ENCODE data around the gene PRKCB. TPM values are rescaled to one million over a fixed set of nuclear protein-coding genes. Genes with fewer than 3 reads are reported as not detected.

The PRKCB gene
- polyA plus RNA-seq, 2 of the 4 experiments (the other 2 are of a cell fraction) = 0.09 to 0.22 TPM

GRCh38 chr16:23824909-23825308 lies 10.9 kb upstream of the PRKCB start:
- TF ChIP-seq, protein P1, sequence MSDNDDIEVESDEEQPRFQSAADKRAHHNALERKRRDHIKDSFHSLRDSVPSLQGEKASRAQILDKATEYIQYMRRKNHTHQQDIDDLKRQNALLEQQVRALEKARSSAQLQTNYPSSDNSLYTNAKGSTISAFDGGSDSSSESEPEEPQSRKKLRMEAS (IDR thresholded peaks at IDR 0.05) = no peak
- TF ChIP-seq POLR2AphosphoS2 (conservative IDR thresholded peaks at IDR 0.05; ENCODE audit: low read length) (no peak), NFE2L2 (conservative IDR thresholded peaks at IDR 0.05; ENCODE audit: low read length) (no peak), HEYL (CRISPR knock-in tag; IDR thresholded peaks at IDR 0.05) (no peak), KDM5A (IDR thresholded peaks at IDR 0.05) (no peak), SMC3 (IDR thresholded peaks at IDR 0.05) (no peak)
- TF ChIP-seq, protein P2, sequence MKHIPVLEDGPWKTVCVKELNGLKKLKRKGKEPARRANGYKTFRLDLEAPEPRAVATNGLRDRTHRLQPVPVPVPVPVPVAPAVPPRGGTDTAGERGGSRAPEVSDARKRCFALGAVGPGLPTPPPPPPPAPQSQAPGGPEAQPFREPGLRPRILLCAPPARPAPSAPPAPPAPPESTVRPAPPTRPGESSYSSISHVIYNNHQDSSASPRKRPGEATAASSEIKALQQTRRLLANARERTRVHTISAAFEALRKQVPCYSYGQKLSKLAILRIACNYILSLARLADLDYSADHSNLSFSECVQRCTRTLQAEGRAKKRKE (CRISPR knock-in tag; IDR thresholded peaks at IDR 0.05; ENCODE audit: low read depth) = no peak
- CTCF ChIA-PET = interaction anchor here (0.5 to 1.4 kb wide), 4 partner anchors 9 to 185 kb away, joined by 3 to 6 read pairs (median 4); no protein-coding TSS in a partner anchor
- Histone ChIP-seq H3K9me3 (peaks cover 11% of the 10 kb centered on the region; the same call in 2 of the 3 replicates), H3K27ac (no peak overlapping the region), H3K4me3 (no peak overlapping the region), H3K4me1 (no peaks in the 10 kb centered on the region), H3K4me2 (no peak overlapping the region)
- POLR2A ChIA-PET = no interaction called here
- no peak for ATAC-seq
- 20% methylated on average over 4 of the region's 4 CpGs for WGBS (ENCODE audit: missing lambda C conversion rate)
- no peak for FAIRE-seq
- DNase-seq (ENCODE audit: low read depth in 1 of 2, low spot score in 1 of 2) = no peak

- ChIA-PET CTCF (interaction anchor here (0.5 to 1.4 kb wide), 2 partner anchors 12 to 23 kb away, joined by 3 to 4 read pairs; no protein-coding TSS in a partner anchor), POLR2A (no interaction called here)
- FAIRE-seq (no peak), DNase-seq (ENCODE audit: low read depth in 1 of 2, low spot score in 1 of 2) (peak in 1 of 2 experiments; percentile 38), ATAC-seq (no peak)
- Histone ChIP-seq H3K4me2 (no peak overlapping the region), H3K27ac (no peak overlapping the region), H3K4me1 (no peaks in the 10 kb centered on the region), H3K4me3 (no peak overlapping the region), H3K9me3 (peaks cover 18% of the 10 kb centered on the region; the same call in 2 of the 3 replicates)
- TF ChIP-seq, protein P3, sequence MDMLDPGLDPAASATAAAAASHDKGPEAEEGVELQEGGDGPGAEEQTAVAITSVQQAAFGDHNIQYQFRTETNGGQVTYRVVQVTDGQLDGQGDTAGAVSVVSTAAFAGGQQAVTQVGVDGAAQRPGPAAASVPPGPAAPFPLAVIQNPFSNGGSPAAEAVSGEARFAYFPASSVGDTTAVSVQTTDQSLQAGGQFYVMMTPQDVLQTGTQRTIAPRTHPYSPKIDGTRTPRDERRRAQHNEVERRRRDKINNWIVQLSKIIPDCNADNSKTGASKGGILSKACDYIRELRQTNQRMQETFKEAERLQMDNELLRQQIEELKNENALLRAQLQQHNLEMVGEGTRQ (IDR thresholded peaks at IDR 0.05) = no peak
- TF ChIP-seq MAZ (IDR thresholded peaks at IDR 0.05; ENCODE audit: borderline replicate concordance, low read depth, low read length) (no peak), SREBF2 (IDR thresholded peaks at IDR 0.05) (no peak), CEBPB (IDR thresholded peaks at IDR 0.05) (no peak), NPAS2 (CRISPR knock-in tag; IDR thresholded peaks at IDR 0.05; ENCODE audit: borderline replicate concordance) (no peak), GATA3 (IDR thresholded peaks at IDR 0.05; ENCODE audit: borderline replicate concordance) (no peak), HEYL (CRISPR knock-in tag; IDR thresholded peaks at IDR 0.05) (no peak), CBX8 (IDR thresholded peaks at IDR 0.05) (no peak), RARB (CRISPR knock-in tag; IDR thresholded peaks at IDR 0.05) (no peak), JUN (IDR thresholded peaks at IDR 0.05) (no peak), BCL3 (IDR thresholded peaks at IDR 0.05) (no peak), PHF8 (IDR thresholded peaks at IDR 0.05; ENCODE audit: borderline replicate concordance, low read depth) (no peak), RCOR1 (IDR thresholded peaks at IDR 0.05; ENCODE audit: low read depth, low read length) (no peak), ZNF302 (CRISPR knock-in tag; IDR thresholded peaks at IDR 0.05) (no peak), CHD4 (IDR thresholded peaks at IDR 0.05; ENCODE audit: borderline replicate concordance) (no peak), KDM5A (IDR thresholded peaks at IDR 0.05) (no peak)
- TF ChIP-seq, protein P4, sequence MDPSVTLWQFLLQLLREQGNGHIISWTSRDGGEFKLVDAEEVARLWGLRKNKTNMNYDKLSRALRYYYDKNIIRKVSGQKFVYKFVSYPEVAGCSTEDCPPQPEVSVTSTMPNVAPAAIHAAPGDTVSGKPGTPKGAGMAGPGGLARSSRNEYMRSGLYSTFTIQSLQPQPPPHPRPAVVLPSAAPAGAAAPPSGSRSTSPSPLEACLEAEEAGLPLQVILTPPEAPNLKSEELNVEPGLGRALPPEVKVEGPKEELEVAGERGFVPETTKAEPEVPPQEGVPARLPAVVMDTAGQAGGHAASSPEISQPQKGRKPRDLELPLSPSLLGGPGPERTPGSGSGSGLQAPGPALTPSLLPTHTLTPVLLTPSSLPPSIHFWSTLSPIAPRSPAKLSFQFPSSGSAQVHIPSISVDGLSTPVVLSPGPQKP (IDR thresholded peaks at IDR 0.05; ENCODE audit: low read depth, low read length) = no peak
- WGBS (ENCODE audit: missing lambda C conversion rate) = 30% methylated on average over 6 of the region's 6 CpGs
These were observed 9.2 kb upstream of the PRKCB start for GRCh38 chr16:23826528-23827045.

Measured in A549 (cell line).